GM18909 (cell line): ENCODE measurements around the gene HERPUD2.
"Not testable (repeated sequence)": the region's sequence is repeated elsewhere in the genome, so short reads cannot be mapped to it uniquely, and the experiment has no call there.

ENCODE experiments used
- ATAC-seq: cut with Tn5 transposase; IDR thresholded peaks from one replicate; pipeline ENCODE4 v1.9.1; 2021; ENCODE audit warnings: mild to moderate bottlenecking; ENCODE audit not compliant: unreplicated experiment, poor library complexity

Gene HERPUD2

GRCh38 chr7:35714862-35715261, 19.9 kb upstream of the HERPUD2 start:
- peak; percentile 64 for ATAC-seq

DNA sequence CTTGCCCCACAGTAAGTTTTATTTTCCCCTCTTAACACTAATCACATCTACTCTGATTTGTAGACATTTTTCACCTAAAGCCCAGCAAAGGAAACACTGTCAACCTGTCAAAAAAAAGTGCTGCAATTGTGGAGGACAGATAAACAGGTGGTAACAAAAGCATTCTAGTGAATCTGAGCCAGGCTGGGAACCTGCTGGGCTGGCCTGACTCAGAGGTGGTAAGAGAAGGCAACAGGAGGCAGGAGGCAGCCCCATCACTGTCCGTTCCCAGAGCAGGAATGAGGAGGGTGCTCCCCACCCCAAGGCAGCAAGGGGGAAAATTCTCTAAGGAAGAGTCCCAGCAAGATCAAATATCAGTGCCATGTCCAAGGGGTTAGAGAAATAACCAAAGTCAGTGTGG, 19.5 kb upstream of the HERPUD2 start:
- no peak for ATAC-seq

DNA sequence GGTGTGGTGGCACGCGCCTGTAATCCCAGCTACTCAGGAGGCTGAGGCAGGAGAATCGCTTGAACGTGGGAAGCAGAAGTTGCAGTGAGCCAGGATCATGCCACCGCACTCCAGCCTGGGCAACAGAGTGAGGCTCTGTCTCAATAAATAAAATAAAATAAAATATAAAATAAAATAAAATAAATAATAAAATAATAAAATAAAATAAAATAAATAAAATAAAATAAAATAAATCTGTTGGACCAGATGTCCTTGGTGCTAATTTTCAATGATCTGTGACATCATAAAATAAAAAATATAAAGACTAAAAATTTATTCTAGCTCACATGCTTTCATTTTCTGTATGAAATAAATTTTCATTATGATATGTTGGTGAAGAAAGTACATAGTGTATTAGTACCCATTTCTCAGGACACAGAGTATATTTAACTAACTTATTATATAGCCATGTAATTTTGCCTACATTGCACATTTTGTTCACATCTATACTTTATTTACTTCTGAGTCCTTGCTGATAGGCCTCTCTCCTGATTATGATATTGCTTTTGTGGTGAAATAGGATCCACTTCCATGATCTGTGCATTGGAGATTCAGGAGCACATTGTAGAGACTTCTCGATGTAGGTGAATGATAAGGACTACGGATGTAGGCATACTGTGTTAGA, 17.8 kb upstream of the HERPUD2 start:
- ATAC-seq: no peak

DNA sequence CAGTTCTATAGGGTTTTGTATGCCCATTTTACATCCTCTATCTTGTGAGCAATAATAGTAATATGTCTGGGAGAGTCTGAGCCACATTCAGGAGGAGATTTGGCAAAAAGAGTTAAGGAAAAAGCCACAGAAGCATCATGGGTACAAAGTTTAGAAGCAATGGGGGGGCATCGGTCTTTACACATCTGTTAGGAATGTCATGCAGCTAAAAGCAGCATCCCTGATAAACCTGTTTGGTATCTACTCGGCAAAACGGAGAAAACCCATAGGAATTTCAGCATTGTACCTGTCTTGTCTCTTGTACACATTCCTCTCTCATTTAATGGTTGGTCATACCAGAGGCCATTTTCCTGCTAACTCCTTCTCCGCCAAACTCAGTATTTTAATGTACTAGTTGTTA, 12.5 kb upstream of the HERPUD2 start:
- ATAC-seq: no peak

GRCh38 chr7:35705932-35706461, 11.1 kb upstream of the HERPUD2 start:
- ATAC-seq: no peak

- ATAC-seq: no peak
Measured at GRCh38 chr7:35704261-35704660, 9.3 kb upstream of the HERPUD2 start.

DNA sequence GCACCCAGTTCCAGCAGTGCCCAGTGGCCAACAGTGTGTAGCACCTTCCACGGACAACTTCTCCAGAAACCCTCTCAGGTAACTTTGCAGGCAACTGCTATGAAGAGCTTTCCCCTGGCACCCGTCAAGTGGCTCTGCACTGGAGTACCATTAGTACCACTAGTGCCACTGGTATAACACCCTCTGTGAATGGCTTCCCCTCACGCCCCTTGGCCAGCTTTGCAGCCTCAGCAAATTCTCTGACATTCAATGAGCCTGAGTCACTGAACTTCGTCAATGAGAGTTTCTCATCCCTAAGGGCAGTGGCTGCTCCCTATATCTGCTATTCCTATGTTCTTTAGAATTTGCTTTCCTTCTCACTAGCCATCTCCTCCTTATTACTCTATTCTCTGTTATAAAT, 7.6 kb upstream of the HERPUD2 start:
- ATAC-seq: no peak

GRCh38 chr7:35701287-35701900, 6.5 kb upstream of the HERPUD2 start:
- ATAC-seq: peak; percentile 60

DNA sequence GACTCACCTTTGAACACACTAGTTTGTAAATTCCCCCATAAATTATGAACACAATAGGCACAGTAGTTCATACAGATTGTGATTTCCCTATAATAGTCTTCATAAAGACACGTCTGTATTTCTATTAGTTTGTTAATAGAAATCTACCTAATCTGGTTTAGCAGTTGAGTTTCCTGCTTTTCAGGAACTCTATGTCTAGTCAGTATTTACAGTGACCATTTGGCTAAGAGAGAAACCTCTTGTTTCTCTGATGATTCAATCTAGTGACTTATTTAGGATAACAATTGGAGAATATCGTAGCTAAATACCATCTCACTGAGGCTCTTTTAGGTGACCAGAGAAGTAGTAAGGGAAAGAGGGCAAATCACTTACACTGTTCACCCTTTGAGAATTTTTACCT, 5.9 kb upstream of the HERPUD2 start:
- ATAC-seq: no peak

DNA sequence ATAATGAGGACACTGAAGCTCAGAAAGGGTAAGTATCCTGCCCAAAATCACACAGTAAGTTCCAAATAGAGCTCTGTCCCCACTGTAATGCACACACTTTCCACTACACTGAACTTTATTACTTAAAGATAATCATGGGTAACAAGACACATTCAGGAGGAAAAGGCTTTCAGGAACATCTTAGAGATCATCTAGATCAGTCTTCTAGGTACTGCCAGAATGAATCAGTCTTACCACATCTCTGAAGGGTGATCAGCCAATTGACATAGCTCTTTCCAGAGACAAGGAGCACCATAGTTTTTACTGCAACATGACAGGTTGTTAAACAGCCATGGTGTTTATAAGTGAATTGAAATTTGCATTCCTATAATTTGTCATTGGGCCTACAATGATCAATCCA, 5.4 kb upstream of the HERPUD2 start:
- ATAC-seq: no peak

GRCh38 chr7:35699796-35700305, 4.9 kb upstream of the HERPUD2 start:
- no peak for ATAC-seq

DNA sequence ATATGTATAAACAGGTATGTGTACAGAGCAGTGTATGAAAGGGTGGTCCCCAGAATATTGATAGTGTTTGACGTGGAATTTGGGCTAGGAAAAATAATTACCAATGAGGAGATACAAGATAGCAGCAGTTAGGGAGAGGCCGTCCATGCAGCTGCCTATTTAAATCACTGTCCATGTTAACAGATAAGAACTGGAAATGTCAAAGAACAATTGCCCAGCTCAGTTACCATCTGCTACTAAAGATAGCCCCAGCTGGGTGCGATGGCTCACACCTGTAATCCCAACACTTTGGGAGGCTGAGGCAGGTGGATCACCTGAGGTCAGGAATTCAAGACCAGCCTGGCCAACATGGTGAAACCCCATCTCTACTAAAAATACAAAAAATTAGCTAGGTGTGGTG, 3.4 kb upstream of the HERPUD2 start:
- not testable (repeated sequence) for ATAC-seq

DNA sequence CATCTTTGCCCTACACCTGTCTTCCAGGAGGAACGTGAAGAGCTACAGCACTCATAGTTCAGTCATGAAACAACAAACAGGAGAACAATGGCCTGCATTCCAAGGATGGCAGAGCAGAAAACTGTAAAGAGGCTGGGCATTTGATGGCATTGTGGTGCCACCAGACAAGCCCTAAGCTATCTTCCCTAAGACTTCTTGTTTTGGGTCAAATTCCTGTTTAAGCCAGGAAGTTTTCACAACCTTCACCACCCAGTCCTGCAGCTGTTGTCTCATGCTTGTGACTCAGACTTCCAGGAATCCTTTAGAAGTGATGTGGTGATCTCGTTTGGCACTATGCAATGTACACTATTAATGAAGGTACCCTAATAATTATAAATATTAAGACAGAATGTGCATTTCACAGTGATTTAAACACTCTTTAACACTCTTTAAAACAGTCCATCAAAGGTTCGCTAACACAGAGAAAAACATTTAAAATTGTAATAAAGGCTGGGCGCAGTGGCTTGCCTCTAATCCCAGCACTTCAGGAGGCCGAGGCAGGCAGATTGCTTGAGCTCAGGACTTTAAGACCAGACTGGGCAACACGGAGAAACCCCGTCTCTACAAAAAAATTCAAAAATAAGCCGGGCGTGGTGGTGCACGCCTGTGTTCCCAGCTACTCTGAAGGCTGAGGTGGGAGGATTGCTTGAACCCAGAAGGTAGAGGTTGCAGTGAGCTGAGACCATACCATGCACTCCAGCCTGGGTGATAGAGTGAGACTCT, 2.7 kb upstream of the HERPUD2 start:
- no peak for ATAC-seq

DNA sequence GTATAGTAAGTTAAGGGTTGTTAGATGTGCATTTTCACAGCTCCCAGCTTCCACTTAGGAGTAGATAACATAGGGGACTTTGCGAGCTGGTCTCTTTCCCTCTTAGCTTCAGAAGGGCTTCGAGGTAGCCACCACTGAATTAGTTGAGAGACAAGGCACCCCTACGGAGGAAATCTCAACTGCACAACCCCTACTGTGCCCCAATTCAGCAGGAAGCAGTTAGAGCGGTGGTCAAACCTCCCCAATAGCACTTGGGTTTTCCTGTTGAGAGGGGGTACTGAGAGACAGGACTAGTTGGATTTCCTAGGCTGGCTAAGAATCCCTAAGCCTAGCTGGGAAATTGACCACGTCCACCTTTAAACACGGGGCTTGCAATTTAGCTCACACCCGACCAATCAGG, 1.1 kb upstream of the HERPUD2 start:
- ATAC-seq: no peak

- peak; percentile 1 for ATAC-seq
Measured at GRCh38 chr7:35695473-35695850, 527 bp upstream of the HERPUD2 start.

DNA sequence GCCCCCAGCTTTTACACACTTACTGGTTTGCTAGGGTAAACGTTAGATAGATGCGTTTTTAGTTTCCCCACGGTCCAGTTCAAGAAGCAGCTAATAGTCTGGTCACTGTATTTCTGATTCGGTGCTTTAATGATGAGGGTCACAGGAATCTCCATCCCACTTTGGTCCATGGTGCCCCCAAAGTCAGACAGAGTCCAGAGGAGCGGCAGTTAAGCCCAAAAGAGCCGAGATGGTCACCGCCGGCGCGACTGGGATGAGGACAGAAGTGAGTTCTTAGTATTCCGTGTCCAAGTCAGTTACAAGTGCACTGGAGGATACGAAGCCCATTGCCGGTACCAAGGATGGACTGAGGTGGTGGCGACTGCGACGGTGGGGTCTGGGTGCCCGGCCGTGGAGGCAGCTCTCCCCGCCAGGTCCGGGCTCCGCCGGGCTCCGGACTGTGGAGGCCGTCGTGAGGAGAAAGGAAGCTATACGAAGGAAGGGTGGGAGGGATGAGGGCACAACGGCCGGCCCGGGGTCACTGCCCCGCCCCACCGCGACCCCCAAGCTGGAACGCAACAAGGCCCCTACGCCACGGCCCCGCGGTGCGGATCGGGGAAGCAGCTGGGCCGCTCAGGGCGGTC, 663 bp downstream of the HERPUD2 start:
- ATAC-seq: peak; percentile 14

- ATAC-seq: peak; percentile 20
Measured at GRCh38 chr7:35691827-35692307, 3.1 kb downstream of the HERPUD2 start.

DNA sequence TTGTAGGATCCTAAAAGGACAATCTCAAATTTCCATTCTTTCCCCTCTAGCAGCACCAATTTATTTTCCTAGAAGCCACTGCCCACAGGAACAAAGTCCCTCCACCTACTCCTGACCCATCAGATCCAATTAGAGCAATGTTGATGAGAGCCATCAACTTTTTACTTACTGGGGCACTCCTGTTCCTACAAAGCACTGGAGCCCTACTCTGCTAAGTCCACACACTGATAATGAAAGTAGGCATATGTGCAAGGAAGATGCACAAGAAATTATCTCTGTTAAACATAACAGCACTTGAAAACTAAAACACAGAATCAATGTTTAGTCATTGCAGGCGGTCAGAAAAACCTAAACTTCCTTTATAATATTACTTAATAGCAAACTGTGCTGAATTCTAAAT, 3.6 kb downstream of the HERPUD2 start:
- ATAC-seq: no peak

DNA sequence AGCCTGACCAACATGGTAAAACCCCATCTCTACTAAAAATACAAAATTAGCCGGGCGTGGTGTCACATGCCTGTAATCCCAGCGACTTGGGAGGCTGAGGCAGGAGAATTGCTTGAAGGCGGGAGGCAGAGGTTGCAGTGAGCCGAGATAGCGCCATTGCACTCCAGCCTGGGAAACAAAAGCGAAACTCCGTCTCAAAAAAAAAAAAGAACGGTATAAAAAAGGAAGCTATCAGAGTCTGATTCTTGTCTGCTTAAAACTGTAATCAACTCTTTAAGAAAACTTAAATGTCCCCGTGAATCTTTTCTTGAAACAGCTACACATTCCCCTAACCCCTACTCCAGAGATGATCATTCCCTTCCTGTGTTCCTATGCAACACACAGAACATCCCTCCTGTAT, 4.3 kb downstream of the HERPUD2 start:
- ATAC-seq: not testable (repeated sequence)

DNA sequence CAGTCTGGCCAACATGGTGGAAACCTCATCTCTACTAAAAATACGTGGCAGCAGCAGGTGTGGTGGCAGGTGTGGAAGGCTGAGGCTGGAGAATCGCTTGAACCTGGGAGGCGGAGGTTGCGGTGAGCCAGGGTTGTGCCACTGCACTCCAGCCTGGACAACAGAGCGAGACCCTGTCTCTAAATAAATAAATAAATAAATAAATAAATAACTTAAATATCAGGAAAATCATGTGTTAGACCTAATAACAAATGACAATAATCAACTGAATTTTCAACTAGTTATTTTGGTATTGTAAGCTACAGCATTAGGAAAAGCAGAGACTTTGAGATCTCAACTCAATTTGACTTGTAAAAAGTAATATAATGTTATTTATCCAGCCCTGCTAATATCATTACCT, 9.2 kb downstream of the HERPUD2 start:
- no peak for ATAC-seq
